WTC11 (cell line): Measurements from ENCODE around the gene VPS8. TPM values are rescaled to one million over a fixed set of nuclear protein-coding genes. Genes with fewer than 3 reads are reported as not detected.

Source experiments
- total RNA-seq: library from RNA; stranded (reverse); gene quantifications from 3 replicates; pipeline ENCODE4 v1.2.3, GENCODE V29; 2021

The VPS8 gene
- total RNA-seq, 1 experiment from 2014 or later: 44.9 TPM

Other genes starting within 250 kb of the VPS8 start
- gene MAGEF1, start 100.1 kb upstream of the VPS8 start, total RNA-seq: 59.1 to 72.9 TPM (median 63.1 TPM) in 3 replicates